ENCODE measurements around the gene BCKDHA. TPM values are rescaled to one million over a fixed set of nuclear protein-coding genes. Genes with fewer than 3 reads are reported as not detected.

BCKDHA gene
- total RNA-seq (2022; extraction: Qiagen RNA extraction), result 38.6 to 49.9 TPM (median 43.6 TPM) in 5 replicates

DNA sequence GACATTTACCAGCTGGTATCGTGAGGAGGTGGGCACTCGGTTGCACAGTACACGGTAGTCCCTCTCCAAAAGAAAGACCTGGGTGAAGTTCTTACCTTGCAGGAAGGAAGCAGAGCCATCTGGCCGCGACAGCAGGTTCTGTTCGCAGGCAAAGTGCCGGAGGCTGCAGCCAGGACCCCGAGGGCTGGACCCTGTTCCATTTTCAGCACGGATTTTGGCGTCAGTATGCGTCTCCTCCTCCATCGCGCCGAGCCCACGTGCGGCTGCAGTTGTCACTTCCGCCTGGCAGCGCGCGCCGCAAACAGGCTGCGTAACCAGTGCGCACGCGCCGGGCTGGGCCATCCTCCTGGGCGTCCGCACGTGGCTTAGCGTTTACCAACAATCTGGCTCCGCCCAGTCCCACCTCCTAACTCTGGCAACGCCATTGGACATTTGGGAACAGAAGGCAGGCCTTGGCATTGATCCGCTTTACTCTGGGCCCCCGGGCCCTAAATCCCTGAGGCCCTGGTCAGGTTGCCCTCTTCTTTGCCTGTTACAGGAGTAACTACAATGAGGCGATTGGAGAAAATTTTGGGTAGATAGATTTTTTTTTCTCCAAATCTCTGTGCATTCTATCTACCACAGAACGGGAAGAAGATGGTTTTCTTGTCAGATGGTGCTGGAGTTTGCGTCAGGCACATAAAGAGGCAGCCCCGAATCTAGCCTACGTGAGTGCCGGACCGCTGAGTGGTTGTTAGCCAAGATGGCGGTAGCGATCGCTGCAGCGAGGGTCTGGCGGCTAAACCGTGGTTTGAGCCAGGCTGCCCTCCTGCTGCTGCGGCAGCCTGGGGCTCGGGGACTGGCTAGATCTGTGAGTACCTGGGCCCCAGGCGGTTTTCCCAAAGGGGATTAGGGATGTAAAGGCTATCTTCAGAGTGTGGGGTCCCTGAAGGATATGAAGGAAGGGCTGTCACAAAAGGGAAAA is at the start of gene BCKDHA, which contains the start of gene EXOSC5:
BCKDHA (plus strand) TSS at position 733 of the 964 bp plus-strand sequence; CDS start at position 743, 10 bp downstream.
EXOSC5 (minus strand) TSS at position 274 of the 964 bp plus-strand sequence; CDS start at position 243, 31 bp downstream.

GRCh38 chr19:41353466-41354342 is 43.9 kb upstream of the BCKDHA start, which contains the start of gene TGFB1:
Gene TGFB1, minus strand, starts transcription at chr19:41353922. Its CDS starts 878 bp downstream, at chr19:41353044.

DNA sequence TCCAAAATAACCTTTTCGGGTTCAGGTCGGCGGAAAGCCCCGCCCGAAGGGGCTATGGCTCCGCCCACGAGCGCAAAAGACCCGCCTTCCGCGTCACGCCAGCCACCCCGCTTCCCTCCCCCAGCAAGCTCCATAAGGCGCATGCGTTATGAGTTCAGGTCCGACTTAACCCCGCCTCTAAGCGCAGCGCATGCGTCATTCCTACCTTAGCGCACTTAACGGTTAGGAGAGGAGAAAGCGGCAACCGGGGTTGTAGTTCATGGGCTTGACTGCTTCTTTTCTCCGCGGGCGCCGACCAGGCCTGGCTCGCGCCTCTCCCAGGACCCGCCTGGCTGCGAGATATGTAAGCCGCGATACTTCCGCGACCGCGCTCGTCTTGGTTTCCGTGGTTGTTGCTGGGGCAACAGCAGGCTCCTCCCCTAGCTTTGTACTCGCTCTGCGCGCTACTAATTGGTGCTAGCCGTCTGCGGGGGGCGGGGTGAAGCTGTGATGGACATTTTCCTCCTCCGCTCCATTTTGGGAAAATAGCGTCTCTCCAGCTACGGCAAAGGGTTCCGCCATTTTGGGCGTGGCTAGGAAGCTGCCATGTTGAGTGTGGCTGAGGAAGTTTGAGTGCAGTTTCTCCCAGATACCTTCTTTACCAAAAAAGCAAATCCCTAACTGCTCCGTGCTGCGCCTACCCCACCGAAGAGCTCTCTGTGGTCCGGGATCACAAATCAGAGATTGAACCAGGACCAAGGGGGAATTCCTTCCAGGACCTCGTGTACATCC is 33.7 kb upstream of the BCKDHA start, which contains the start of gene B9D2:
B9D2 (minus strand) TSS at position 397 of the 771 bp plus-strand sequence. CDS start 630 bp downstream, outside the sequence.

DNA sequence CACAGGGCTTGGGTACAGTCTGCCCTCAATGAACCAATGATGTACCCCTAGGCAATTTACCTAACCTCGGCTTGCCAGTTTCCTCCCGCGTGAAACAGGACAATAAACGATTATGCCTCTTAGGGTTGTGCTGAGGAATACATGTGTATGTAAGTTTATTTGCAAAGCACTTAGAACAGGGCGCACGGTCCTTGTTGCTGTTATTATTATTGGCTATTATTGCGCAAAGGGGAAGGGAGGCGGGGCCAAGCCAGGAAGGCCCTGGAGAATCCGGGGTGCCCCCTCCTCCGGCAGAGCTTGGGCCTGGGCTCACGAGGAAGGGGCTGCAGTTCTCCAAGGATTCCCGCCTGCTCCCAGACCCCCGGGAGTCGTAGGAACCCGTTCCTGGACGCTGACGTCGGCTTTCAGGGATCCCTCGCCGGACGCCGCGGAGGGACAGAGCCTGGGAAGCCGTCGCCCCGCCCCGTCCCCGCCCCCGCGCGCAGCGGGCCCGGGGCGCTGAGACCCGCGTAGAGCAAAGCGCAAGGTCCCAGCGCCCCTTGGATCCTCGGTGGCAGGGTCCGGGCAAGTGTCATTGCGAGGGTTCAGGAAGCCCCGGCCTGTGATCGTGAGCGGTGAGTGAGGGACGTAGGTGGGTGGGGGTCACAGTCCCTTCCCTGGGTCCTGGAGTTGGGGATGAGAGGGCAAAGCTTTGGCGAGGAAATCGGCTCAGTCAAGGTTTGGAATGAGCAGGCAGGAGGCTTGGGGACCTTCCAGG is 21.2 kb upstream of the BCKDHA start, which contains the start of gene TMEM91:
TMEM91 (plus strand) TSS at position 293 of the 757 bp plus-strand sequence. CDS start 1,777 bp downstream, outside the sequence.

GRCh38 chr19:41426952-41427646 is 29.5 kb downstream of the BCKDHA start, which contains the start of gene B3GNT8:
Gene B3GNT8, minus strand, starts transcription at chr19:41427374. Its CDS starts 596 bp downstream, at chr19:41426778.

GRCh38 chr19:41439441-41440222 is 42.0 kb downstream of the BCKDHA start, which contains the start of gene DMAC2:
Gene DMAC2, minus strand, starts transcription at chr19:41439912. Its CDS starts 13 bp downstream, at chr19:41439899.

GRCh38 chr19:41442473-41443355 is 45.1 kb downstream of the BCKDHA start, which contains the start of gene ERICH4:
Gene ERICH4, plus strand, starts transcription at chr19:41443156. Its CDS starts 14 bp downstream, at chr19:41443170.

Other genes with a start within 250 kb of the BCKDHA start
- gene CYP2S1, start 204.6 kb upstream of the BCKDHA start, total RNA-seq (2022; extraction: Qiagen RNA extraction), result 16.4 to 23.3 TPM (median 19.4 TPM) in 5 replicates
- gene AXL, start 178.6 kb upstream of the BCKDHA start, total RNA-seq (2022; extraction: Qiagen RNA extraction), result 88.8 to 105 TPM (median 94.1 TPM) in 5 replicates
- 285 to 312 TPM (median 304 TPM) in 5 replicates for gene HNRNPUL1, start 133.4 kb upstream of the BCKDHA start, total RNA-seq (2022; extraction: Qiagen RNA extraction)
- gene CCDC97, start 87.6 kb upstream of the BCKDHA start, total RNA-seq (2022; extraction: Qiagen RNA extraction), result 33.3 to 44.8 TPM (median 40.3 TPM) in 5 replicates
- gene TGFB1, start 43.9 kb upstream of the BCKDHA start, total RNA-seq (2022; extraction: Qiagen RNA extraction), result 130 to 152 TPM (median 148 TPM) in 5 replicates
- 24.9 to 34.2 TPM (median 30.5 TPM) in 5 replicates for gene B9D2, start 33.7 kb upstream of the BCKDHA start, total RNA-seq (2022; extraction: Qiagen RNA extraction)
- gene TMEM91, start 21.3 kb upstream of the BCKDHA start, total RNA-seq (2022; extraction: Qiagen RNA extraction), result 4.2 to 6.6 TPM (median 5.9 TPM) in 5 replicates
- gene EXOSC5, start 459 bp upstream of the BCKDHA start, total RNA-seq (2022; extraction: Qiagen RNA extraction), result 75.5 to 104 TPM (median 95.7 TPM) in 5 replicates
- gene B3GNT8, start 29.6 kb downstream of the BCKDHA start, total RNA-seq (2022; extraction: Qiagen RNA extraction), result 0.05 to 0.13 TPM (median 0.13 TPM) in 3 of 5 replicates, not detected in the others
- 102 to 129 TPM (median 110 TPM) in 5 replicates for gene DMAC2, start 42.1 kb downstream of the BCKDHA start, total RNA-seq (2022; extraction: Qiagen RNA extraction)
- gene ERICH4, start 45.3 kb downstream of the BCKDHA start, total RNA-seq (2022; extraction: Qiagen RNA extraction), result not detected in 5 replicates
- gene CEACAM21, start 178.3 kb downstream of the BCKDHA start, total RNA-seq (2022; extraction: Qiagen RNA extraction), result 0.08 TPM in 1 of 5 replicates, not detected in the others
- gene CEACAM4, start 229.3 kb downstream of the BCKDHA start, total RNA-seq (2022; extraction: Qiagen RNA extraction), result not detected in 5 replicates